HepG2 (cell line): ENCODE measurements around the gene TNK1. TPM values are rescaled to one million over a fixed set of nuclear protein-coding genes. Genes with fewer than 3 reads are reported as not detected.

ENCODE experiments used
- ATAC-seq: fragments of 200-7000 bp; cut with Tn5 transposase; 3 replicates; pipeline ENCODE4 v1.9.1; 2020; ENCODE audit warnings: mild to moderate bottlenecking, moderate library complexity
- BruUV-seq: library from RNA; stranded (reverse); fragments of 400-500 nt; replicated peaks from 2 replicates; lab custom pipeline; 2021; lab: Mats Ljungman, UMichigan
- CTCF ChIA-PET: fragments of 300-600 bp; formaldehyde crosslinking; extraction: SDS; loops from one replicate; lab custom pipeline; 2021; ENCODE audit warnings: low total read pairs, inconsistent platforms, low intra/inter-chr PET ratio; lab: Yijun Ruan, JAX
- POLR2A ChIA-PET: fragments of 350-600 bp; sonication (Branson Sonifier 250); formaldehyde crosslinking; loops from one replicate; lab custom pipeline; 2020; ENCODE audit warnings: antibody characterized with exemption, inconsistent platforms; lab: Yijun Ruan, JAX
- DNase-seq: peaks from one replicate; pipeline ENCODE4 v3.0.0-alpha.2; 2015; ENCODE audit warnings: low spot score
- FAIRE-seq: peaks from 3 replicates; lab custom pipeline; 2011; peaks lifted over from hg19 to GRCh38; lab: Jason Lieb, UNC
- H2AFZ ChIP-seq: one replicate; pipeline ENCODE4 v1.6.1; 2011; ENCODE audit warnings: low read length, inconsistent platforms
- H3K27ac ChIP-seq: fragments of 300-600 bp; 3 replicates; pipeline ENCODE4 v1.8.0; 2011; ENCODE audit warnings: mixed run types, mild to moderate bottlenecking, mixed read lengths, low read length, inconsistent platforms; ENCODE audit not compliant: insufficient read depth; ENCODE audit errors: extremely low read length
- H3K27me3 ChIP-seq, 2 experiments: fragments of 200-600 bp in 1 of 2; 2 replicates in 1 of 2; 3 replicates in 1 of 2; pipeline versions ENCODE4 v1.6.0 to v1.8.0; 2011; ENCODE audit warnings: low read length in 2 of 2, mild to moderate bottlenecking in 2 of 2, moderate library complexity in 2 of 2, inconsistent platforms in 1 of 2; ENCODE audit not compliant: insufficient read depth in 2 of 2, control insufficient read depth in 1 of 2
- H3K36me3 ChIP-seq, 2 experiments: fragments of 200-600 bp in 1 of 2; replicated peaks in 1 of 2; 2 replicates in 1 of 2; 3 replicates in 1 of 2; pipeline versions ENCODE4 v1.5.1 to v1.8.0; 2011; ENCODE audit warnings: low read length in 2 of 2, inconsistent platforms in 1 of 2; ENCODE audit not compliant: insufficient read depth in 2 of 2, control insufficient read depth in 1 of 2
- H3K4me1 ChIP-seq: 2 replicates; pipeline ENCODE4 v1.5.1; 2012; ENCODE audit warnings: low read length, inconsistent platforms; ENCODE audit not compliant: insufficient read depth
- H3K4me2 ChIP-seq: 2 replicates; pipeline ENCODE4 v1.6.0; 2011; ENCODE audit warnings: low read depth, low read length, inconsistent platforms
- H3K4me3 ChIP-seq, 3 experiments: fragments of 200-600 bp in 1 of 3; sonication (generic), shearing (Covaris generic) in 1 of 3; replicated peaks in 1 of 3; 2 replicates each; pipeline ENCODE4 v1.5.1; 2011 to 2016; ENCODE audit warnings: low read length in 3 of 3, inconsistent platforms in 2 of 3, low read depth in 2 of 3, mild to moderate bottlenecking in 2 of 3, control low read depth in 1 of 3, mixed read lengths in 1 of 3; ENCODE audit not compliant: insufficient read depth in 1 of 3
- H3K79me2 ChIP-seq: one replicate; pipeline ENCODE4 v1.6.1; 2011; ENCODE audit warnings: low read length, inconsistent platforms; ENCODE audit not compliant: insufficient read depth
- H3K9ac ChIP-seq: 2 replicates; pipeline ENCODE4 v1.6.0; 2011; ENCODE audit warnings: mild to moderate bottlenecking, low read depth, low read length, inconsistent platforms; ENCODE audit not compliant: insufficient read depth
- H3K9me3 ChIP-seq: 2 replicates; pipeline ENCODE4 v1.5.1; 2012; ENCODE audit warnings: mild to moderate bottlenecking, low read length
- H4K20me1 ChIP-seq: 2 replicates; pipeline ENCODE4 v1.6.0; 2011; ENCODE audit warnings: inconsistent platforms, mild to moderate bottlenecking, low read length, moderate library complexity; ENCODE audit not compliant: insufficient read depth
- GLI4 ChIP-seq: sonication (generic); formaldehyde crosslinking; IDR thresholded peaks from 2 replicates; pipeline ENCODE4 v1.5.1; 2020; ENCODE audit warnings: missing genetic modification reagents, mild to moderate bottlenecking, moderate library complexity, borderline replicate concordance
- NR2C2 ChIP-seq: sonication (generic); formaldehyde crosslinking; IDR thresholded peaks from 2 replicates; pipeline ENCODE4 v1.4.0; 2020; ENCODE audit warnings: missing genetic modification reagents, mild to moderate bottlenecking, moderate library complexity, borderline replicate concordance
- ZBTB1 ChIP-seq: sonication (generic); formaldehyde crosslinking; IDR thresholded peaks from 2 replicates; pipeline ENCODE4 v1.4.0; 2020; ENCODE audit warnings: missing genetic modification reagents, borderline replicate concordance
- ZNF180 ChIP-seq: sonication (generic); formaldehyde crosslinking; IDR thresholded peaks from 2 replicates; pipeline ENCODE4 v1.4.0; 2020; ENCODE audit warnings: low read depth, missing genetic modification reagents, borderline replicate concordance
- ZSCAN29 ChIP-seq: sonication (generic); formaldehyde crosslinking; conservative IDR thresholded peaks from 2 replicates; pipeline ENCODE4 v1.4.0; 2020; ENCODE audit warnings: mild to moderate bottlenecking, missing genetic modification reagents
- WGBS: methylation state at CpG from one replicate; pipeline ENCODE4 v1.1.6; 2017; ENCODE audit warnings: low lambda C conversion rate; 5-methylcytosine and 5-hydroxymethylcytosine counted together
- in situ Hi-C: cut with HindIII; loops from 2 replicates; pipeline ENCODE4 v1.10.0; 2017; ENCODE audit warnings: low pct_unique_long_range_greater_than_20kb; ENCODE audit not compliant: extremely low pct_ligation_motif_present
- intact Hi-C: fragments of 100-400 bp; cut with micrococcal nuclease; formaldehyde crosslinking; loops from one replicate; pipeline ENCODE4 v1.10.0; 2022; ENCODE audit not compliant: unreplicated experiment
- polyA plus RNA-seq, 8 experiments: library from polyadenylated mRNA; depleted of rRNA in 3 of 8; stranded (reverse) in 7 of 8; unstranded in 1 of 8; fragments of >200 nt; fragmentation: Illumina TruSeq in 4 of 8; extraction: Trizol in 4 of 8; gene quantifications; 2 replicates each; pipeline versions ENCODE4 v1.2.1 to v1.2.3, GENCODE V29; 2011 to 2016; ENCODE audit warnings: low read depth in 4 of 8, missing spikeins in 1 of 8, mixed read lengths in 1 of 8; ENCODE audit not compliant: insufficient read depth in 1 of 8
- total RNA-seq, 5 experiments: library from RNA; depleted of rRNA; stranded (reverse); fragments of >200 nt; fragmentation: Illumina TruSeq; extraction: Trizol; gene quantifications; 2 replicates each; pipeline ENCODE4 v1.2.3, GENCODE V29; 2016; ENCODE audit warnings: low read depth in 1 of 5
- TF ChIP-seq, protein P1 (sequence below): sonication (generic); formaldehyde crosslinking; IDR thresholded peaks from 2 replicates; pipeline ENCODE4 v1.4.0; 2020; ENCODE audit warnings: missing genetic modification reagents; ENCODE audit errors: not compliant biosample characterization
- TF ChIP-seq, protein P2 (sequence below): sonication (generic); formaldehyde crosslinking; IDR thresholded peaks from 2 replicates; pipeline ENCODE4 v1.8.0; 2022; ENCODE audit warnings: missing genetic modification reagents, low read depth, mild to moderate bottlenecking, borderline replicate concordance
- TF ChIP-seq, protein P3 (sequence below): sonication (generic); formaldehyde crosslinking; IDR thresholded peaks from 2 replicates; pipeline ENCODE4 v1.8.1; 2023; ENCODE audit warnings: mild to moderate bottlenecking, missing genetic modification reagents
- TF ChIP-seq, protein P4 (sequence below): sonication (generic); formaldehyde crosslinking; IDR thresholded peaks from 2 replicates; pipeline ENCODE4 v1.8.1; 2022; ENCODE audit warnings: low read depth, mild to moderate bottlenecking, missing genetic modification reagents

Gene TNK1
- total and polyA plus RNA-seq, 2 of the 13 experiments (the other 11 are each of a cell fraction or from before 2014, with no cell fraction given), result 2.0 to 3.5 TPM

DNA sequence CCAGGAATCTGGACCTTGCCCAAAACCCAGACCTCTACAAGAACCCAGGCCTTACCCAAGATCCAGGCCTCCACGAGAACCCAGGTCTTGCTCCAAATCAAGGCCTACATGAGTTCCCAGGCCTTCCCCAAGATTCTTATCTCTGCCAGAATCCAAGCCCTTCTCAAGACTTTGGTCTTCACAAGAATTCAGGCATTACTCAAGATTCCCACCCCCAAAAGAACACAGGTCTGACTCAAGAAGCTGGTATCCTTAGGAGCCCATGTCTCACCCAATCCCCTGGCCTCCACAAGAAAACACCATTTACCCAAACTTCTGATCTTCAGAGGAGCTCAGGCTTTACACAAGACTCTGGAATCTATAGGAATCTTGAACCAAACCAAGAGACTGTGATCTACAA, 50.3 kb downstream of the TNK1 start:
- CTCF ChIA-PET, result no interaction called here
- Histone ChIP-seq H3K9ac (no peak overlapping the region), H2AFZ (no peak overlapping the region), H3K36me3 (no peaks in the 10 kb centered on the region), H3K4me2 (no peak overlapping the region), H4K20me1 (no peaks in the 10 kb centered on the region), H3K4me3 (no peak overlapping the region), H3K27me3 (peaks cover 2 to 3% of the 10 kb centered on the region in 2 experiments; a peak in 3 of 5 replicates), H3K9me3 (no peaks in the 10 kb centered on the region), H3K27ac (no peak overlapping the region), H3K79me2 (no peaks in the 10 kb centered on the region), H3K4me1 (peaks cover 17% of the 10 kb centered on the region)
- POLR2A ChIA-PET, result interaction anchor here (1.1 kb wide), 1 partner anchor 27 kb away, joined by 3 read pairs; the partner anchor contains the start of gene TMEM256
- ATAC-seq (no peak), DNase-seq (no peak), FAIRE-seq (no peak)
- TF ChIP-seq, protein P1, sequence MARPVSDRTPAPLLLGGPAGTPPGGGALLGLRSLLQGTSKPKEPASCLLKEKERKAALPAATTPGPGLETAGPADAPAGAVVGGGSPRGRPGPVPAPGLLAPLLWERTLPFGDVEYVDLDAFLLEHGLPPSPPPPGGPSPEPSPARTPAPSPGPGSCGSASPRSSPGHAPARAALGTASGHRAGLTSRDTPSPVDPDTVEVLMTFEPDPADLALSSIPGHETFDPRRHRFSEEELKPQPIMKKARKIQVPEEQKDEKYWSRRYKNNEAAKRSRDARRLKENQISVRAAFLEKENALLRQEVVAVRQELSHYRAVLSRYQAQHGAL (CRISPR knock-in tag), result no peak
- TF ChIP-seq GLI4 (CRISPR knock-in tag) (no peak), ZNF180 (CRISPR knock-in tag) (no peak), ZBTB1 (CRISPR knock-in tag) (no peak), NR2C2 (CRISPR knock-in tag) (no peak), ZSCAN29 (CRISPR knock-in tag) (no peak)
- TF ChIP-seq, protein P2, sequence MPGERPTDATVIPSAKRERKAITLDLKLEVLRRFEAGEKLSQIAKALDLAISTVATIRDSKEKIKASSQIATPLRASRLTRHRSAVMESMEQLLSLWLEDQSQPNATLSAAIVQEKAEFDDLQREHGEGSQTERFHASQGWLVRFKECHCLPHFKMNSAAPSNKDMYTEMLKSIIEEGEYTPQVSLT (CRISPR knock-in tag), result no peak
- TF ChIP-seq, protein P3, sequence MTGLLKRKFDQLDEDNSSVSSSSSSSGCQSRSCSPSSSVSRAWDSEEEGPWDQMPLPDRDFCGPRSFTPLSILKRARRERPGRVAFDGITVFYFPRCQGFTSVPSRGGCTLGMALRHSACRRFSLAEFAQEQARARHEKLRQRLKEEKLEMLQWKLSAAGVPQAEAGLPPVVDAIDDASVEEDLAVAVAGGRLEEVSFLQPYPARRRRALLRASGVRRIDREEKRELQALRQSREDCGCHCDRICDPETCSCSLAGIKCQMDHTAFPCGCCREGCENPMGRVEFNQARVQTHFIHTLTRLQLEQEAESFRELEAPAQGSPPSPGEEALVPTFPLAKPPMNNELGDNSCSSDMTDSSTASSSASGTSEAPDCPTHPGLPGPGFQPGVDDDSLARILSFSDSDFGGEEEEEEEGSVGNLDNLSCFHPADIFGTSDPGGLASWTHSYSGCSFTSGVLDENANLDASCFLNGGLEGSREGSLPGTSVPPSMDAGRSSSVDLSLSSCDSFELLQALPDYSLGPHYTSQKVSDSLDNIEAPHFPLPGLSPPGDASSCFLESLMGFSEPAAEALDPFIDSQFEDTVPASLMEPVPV (CRISPR knock-in tag), result no peak
- TF ChIP-seq, protein P4, sequence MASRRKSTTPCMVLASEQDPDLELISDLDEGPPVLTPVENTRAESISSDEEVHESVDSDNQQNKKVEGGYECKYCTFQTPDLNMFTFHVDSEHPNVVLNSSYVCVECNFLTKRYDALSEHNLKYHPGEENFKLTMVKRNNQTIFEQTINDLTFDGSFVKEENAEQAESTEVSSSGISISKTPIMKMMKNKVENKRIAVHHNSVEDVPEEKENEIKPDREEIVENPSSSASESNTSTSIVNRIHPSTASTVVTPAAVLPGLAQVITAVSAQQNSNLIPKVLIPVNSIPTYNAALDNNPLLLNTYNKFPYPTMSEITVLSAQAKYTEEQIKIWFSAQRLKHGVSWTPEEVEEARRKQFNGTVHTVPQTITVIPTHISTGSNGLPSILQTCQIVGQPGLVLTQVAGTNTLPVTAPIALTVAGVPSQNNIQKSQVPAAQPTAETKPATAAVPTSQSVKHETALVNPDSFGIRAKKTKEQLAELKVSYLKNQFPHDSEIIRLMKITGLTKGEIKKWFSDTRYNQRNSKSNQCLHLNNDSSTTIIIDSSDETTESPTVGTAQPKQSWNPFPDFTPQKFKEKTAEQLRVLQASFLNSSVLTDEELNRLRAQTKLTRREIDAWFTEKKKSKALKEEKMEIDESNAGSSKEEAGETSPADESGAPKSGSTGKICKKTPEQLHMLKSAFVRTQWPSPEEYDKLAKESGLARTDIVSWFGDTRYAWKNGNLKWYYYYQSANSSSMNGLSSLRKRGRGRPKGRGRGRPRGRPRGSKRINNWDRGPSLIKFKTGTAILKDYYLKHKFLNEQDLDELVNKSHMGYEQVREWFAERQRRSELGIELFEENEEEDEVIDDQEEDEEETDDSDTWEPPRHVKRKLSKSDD (CRISPR knock-in tag), result no peak
- in situ Hi-C loops, result no loop called here
- intact Hi-C loops, result no loop called here
- no TSS peak for BruUV-seq
- 0% methylated on average over 1 of the region's 1 CpG for WGBS
